NCI-H1436 treated with DMSO at 0.1 percent for 48 hours (cell line): ENCODE measurements around the gene RASGEF1C.

Source experiments
- DNase-seq: peaks from one replicate; lab custom pipeline; 2025; lab: John Stamatoyannopoulos, UW

Gene RASGEF1C

GRCh38 chr5:180179442-180180420 lies 29.3 kb downstream of the RASGEF1C start:
- DNase-seq, result no peak

- DNase-seq, result no peak
Observed at GRCh38 chr5:180178531-180179441, 30.2 kb downstream of the RASGEF1C start.

- DNase-seq, result no peak
Observed at GRCh38 chr5:180176191-180176590, 32.8 kb downstream of the RASGEF1C start.

GRCh38 chr5:180175015-180175431 lies 34.0 kb downstream of the RASGEF1C start:
- DNase-seq, result no peak

GRCh38 chr5:180174587-180174972 lies 34.4 kb downstream of the RASGEF1C start:
- DNase-seq, result no peak

- DNase-seq, result no peak
Observed at GRCh38 chr5:180173875-180174586, 35.0 kb downstream of the RASGEF1C start.

- DNase-seq, result no peak
Observed at GRCh38 chr5:180173198-180173544, 35.8 kb downstream of the RASGEF1C start.

- DNase-seq, result no peak
Observed at GRCh38 chr5:180172447-180173197, 36.4 kb downstream of the RASGEF1C start.

- DNase-seq, result no peak
Observed at GRCh38 chr5:180171568-180172094, 37.4 kb downstream of the RASGEF1C start.

- DNase-seq, result no peak
Observed at GRCh38 chr5:180170810-180171567, 38.0 kb downstream of the RASGEF1C start.

GRCh38 chr5:180170106-180170809 lies 38.8 kb downstream of the RASGEF1C start:
- DNase-seq, result no peak

GRCh38 chr5:180169248-180170105 lies 39.5 kb downstream of the RASGEF1C start:
- DNase-seq, result no peak

- DNase-seq, result no peak
Observed at GRCh38 chr5:180168758-180169157, 40.3 kb downstream of the RASGEF1C start.

GRCh38 chr5:180166176-180166575 lies 42.8 kb downstream of the RASGEF1C start:
- no peak for DNase-seq

GRCh38 chr5:180162304-180162661 lies 46.7 kb downstream of the RASGEF1C start:
- DNase-seq, result no peak

GRCh38 chr5:180161420-180162303 lies 47.3 kb downstream of the RASGEF1C start:
- DNase-seq, result no peak

- no peak for DNase-seq
Observed at GRCh38 chr5:180160789-180161188, 48.2 kb downstream of the RASGEF1C start.

GRCh38 chr5:180160215-180160614 lies 48.8 kb downstream of the RASGEF1C start:
- no peak for DNase-seq
